GM19239 (cell line): ENCODE data around the gene RBM22.
"Not testable (repeated sequence)": the region's sequence is repeated elsewhere in the genome, so short reads cannot be mapped to it uniquely, and the experiment has no call there.

ENCODE experiments used
- DNase-seq: peaks from one replicate; pipeline ENCODE4 v3.0.0; 2011; ENCODE audit warnings: low spot score; ENCODE audit not compliant: insufficient read length
- FAIRE-seq: peaks from 2 replicates; lab custom pipeline; 2011; peaks lifted over from hg19 to GRCh38; lab: Jason Lieb, UNC

The RBM22 gene

DNA sequence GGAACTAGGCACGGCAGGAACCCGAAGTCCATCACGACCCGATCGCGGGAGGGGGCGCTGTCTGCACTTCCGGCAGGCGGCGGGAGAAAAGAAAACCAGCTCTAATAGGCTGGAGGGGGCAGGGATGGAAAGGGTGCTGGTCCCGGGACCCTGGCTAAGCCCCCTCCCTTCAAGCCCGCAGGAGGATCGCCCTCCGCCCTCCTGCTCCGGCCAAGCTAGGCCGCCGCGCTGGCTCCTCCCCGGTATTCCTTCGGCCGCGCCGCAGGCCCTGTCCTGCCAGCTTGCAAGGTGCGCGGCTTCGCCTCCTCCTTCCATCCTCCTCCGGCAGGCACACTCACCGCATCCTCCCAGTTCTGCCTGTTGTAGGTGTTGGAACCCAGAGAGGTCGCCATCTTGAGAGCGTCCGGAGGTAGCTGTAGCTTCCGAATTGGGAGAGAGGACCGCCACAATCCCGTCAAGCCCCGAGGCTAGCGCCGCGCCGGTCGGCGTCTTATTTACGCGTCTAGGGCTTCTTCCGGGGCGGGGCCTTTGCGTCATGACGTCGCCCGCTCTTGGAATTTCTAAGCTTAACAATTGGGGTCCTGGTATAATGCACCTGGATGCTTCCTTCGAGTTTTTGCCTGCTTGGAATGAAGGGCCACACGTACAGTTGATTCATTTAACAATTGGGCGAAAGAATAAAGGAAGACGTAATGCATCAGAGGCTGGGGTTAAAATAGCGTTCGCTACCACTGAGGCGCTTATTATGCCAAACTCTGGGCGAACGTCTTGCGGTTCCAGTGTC lies at the start of gene RBM22:
Gene RBM22 (minus strand): TSS at position 469 of the 784 bp plus-strand sequence. CDS start 77 bp downstream, at position 392.
- DNase-seq: peak; percentile 70
- peak; percentile 92 for FAIRE-seq

DNA sequence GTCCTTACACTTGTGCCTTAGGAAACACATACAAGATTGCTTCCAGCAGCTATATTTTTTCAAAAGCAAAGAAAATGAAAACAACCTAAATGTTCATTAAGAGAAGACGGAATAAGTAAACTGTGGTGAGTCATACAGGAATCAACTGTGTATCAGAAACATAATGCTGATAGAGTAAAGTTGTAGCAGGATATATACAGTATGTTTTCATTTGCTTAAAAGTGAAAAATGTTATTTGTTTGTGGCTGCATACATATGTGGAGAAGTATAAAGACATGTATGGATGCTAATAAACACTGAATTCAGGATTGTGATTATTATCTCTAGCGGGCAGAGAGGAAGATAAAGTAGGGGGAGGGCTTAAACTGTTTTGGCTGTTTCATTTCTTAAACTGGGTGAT lies 49.6 kb upstream of the RBM22 start:
- DNase-seq: no peak

DNA sequence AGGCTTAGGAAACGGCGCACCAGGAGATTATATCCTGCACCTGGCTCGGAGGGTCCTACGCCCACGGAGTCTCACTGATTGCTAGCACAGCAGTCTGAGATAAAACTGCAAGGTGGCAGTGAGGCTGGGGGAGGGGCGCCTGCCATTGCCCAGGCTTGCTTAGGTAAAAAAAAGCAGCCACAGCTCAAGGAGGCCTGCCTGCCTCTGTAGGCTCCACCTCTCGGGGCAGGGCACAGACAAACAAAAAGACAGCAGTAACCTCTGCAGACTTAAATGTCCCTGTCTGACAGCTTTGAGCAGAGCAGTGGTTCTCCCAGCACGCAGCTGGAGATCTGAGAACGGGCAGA lies 42.3 kb upstream of the RBM22 start:
- DNase-seq, FAIRE-seq: not testable (repeated sequence)

More for the DNA sequence above, 49.6 kb upstream of the RBM22 start:
- no peak for FAIRE-seq

DNA sequence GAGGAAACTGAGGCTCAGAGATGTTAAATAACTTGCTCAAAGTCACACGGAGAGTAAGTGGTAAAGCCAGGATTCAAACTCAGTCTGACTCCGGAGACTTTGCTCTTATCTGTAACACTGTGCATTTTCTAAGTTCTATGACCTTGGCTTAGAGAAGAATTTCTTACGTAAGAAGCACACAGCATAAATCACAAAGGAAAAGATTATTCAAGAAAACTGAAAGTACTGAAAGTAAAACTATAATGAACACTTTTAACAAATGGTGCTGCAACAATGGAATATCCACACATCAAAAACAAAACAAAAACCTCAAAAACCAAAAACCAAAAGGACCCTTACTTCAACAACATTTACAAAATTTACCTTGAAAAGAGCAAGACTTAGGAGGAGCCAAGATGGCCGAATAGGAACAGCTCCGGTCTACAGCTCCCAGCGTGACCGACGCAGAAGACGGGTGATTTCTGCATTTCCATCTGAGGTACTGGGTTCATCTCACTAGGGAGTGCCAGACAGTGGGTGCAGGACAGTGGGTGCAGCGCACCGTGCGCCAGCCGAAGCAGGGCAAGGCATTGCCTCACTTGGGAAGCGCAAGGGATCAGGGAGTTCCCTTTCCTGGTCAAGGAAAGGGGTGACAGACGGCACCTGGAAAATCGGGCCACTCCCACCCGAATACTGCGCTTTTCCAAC lies 41.7 kb upstream of the RBM22 start:
- DNase-seq, FAIRE-seq: not testable (repeated sequence)

DNA sequence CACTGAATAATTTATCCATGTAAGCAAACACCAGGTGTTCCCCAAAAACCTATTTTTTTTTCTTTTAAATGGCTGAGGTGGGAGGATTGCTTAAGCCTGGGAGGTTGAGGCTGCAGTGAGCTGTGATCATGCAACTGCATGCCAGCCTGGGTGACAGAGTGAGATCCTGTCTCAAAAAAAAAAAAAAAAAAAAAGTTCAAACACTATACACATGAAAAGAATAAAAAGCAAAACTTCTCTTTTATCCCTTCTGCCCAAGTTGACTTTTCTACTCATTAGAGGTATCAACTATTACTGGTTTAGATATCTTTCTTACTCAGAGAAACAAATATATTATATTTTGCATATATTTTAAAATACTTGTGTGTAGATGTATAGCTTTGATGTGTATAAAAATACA lies 40.1 kb upstream of the RBM22 start:
- DNase-seq: no peak
- no peak for FAIRE-seq

DNA sequence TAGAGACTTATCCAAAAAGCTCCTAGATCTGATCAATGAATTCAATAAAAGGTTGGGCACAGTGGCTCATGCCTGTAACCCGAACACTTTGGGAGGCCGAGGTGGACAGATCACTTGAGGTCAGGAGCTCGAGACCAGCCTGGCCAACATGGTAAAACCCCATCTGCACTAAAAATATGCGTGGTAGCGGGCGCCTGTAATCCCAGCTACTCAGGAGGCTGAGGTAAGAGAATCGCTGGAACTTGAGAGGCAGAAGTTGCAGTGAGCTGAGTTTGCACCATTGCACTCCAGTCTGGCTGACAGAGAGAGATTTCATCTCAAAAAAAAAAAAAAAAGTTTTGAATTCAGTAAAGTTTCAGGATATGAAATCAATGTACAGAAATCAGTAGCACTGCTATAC lies 38.0 kb upstream of the RBM22 start:
- no peak for FAIRE-seq

DNA sequence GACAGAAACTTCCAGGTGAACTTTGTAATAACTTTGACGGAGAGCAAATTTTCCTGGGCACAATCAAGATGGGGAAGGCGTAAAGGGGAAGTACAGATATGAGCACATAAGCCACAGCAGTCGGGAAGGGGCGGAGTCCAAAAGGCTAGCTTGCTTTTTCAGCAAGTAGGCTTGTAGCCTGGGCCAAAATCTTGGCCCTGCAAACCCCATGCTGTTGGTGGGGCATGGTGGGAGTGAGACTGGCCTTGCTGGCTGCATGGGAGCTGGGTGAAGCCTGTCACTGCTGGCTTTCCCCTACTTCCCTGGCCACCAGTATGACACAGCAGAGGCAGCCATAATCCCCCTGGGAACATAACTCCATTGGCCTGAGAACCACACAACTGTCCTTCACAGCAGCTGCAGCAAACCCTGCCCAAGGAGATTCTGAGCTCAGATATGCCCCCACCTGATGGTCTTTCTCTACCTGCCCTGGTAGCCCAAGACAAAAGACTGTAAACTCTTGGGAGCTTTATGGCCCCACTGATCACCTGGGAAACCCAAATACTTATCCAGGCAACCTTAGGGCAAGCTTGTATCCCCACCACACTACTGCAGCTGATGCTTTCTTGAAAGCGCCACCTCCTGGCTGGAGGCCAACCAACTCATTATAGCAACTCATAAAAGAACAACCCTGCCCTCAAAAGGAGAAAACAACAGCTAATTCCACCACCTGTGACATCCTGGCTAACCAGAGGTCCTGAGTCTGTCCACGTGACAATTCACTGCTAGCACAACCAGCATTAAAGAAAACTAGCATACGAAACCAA lies 33.9 kb upstream of the RBM22 start:
- FAIRE-seq (peak; percentile 81), DNase-seq (peak; percentile 7)

More for the DNA sequence above, 38.0 kb upstream of the RBM22 start:
- DNase-seq: no peak

DNA sequence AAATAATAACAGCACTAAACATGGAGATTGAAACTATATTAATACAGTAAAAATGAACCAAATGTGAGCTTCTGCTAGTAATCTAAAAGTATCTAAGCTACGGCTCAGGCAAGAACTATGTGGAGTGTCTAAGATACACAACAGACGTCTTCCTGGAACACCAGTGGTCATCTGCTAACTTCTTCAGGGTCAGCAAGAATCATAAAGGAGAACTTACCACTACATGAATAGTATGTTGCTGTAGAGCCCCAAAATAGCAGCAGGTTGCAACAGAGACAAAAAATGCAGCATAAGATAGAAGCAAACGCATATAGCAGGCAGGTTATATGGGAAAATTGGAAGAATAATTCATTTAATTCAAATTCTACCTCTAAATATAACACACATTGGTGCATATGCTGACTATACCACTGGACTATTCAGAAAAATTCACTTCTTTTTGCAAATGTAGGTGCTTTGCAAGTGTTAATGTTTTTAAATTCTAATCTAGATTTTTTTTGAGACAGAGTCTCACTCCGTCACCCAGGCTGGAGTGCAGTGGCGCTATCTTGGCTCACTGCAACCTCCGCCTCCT lies 30.9 kb upstream of the RBM22 start:
- no peak for DNase-seq

DNA sequence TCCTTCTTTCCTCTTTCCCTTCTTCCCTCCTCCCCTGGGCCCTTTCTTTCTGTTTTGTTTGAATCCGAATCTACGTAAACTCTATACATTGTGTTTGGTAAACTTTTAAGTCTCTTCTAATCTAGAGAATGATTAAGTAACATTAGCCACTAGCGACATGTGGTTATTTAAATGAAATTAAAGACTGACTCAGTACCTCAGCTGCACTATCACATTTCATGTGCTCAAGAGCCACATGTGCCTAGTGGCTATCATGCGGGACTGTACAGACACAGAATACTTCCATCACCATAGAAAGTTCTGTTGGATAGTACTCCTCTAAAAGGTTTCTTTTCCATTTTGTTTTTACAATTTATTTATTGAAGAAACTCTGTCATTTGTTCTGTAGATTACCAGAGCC lies 29.0 kb upstream of the RBM22 start:
- DNase-seq: no peak
- FAIRE-seq: peak; percentile 31

More for the DNA sequence above, 30.9 kb upstream of the RBM22 start:
- no peak for FAIRE-seq

DNA sequence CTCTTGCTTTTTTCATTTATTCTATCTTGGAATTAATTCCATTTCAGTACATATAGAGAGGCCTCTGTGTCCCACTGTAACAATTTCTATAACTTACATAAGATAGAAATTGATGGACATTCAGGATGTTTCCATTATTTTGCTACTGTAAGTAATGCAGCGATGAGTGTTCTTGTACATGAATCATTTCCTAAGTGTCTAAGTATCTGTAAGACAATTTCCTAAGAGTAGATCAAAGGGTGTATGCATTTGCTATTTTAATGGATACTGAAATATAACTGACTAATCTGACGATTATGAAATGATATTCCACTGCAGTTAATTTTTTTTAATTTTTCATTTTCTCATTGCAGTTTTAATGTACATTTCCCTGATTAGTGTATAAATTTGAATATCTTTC lies 23.0 kb upstream of the RBM22 start:
- no peak for FAIRE-seq

DNA sequence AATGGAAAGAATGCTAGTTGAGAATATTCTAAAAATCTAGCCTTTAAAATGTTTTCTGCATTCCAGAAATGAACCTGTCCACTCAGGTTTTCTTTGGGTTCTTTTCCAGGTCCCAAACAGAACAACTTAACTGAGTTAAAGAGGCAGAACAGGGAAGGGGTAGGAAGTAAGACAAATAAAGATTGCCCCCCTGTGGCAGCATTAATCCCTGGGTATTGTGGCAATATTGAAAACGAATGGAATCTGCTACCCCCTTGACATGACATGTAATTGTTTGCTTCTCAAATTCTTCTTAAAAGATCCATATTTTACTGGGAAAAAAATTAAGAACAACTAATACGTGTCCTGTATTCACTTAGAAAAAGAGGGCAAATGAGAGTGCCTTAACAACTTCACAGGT lies 9.3 kb upstream of the RBM22 start:
- no peak for DNase-seq
- FAIRE-seq: no peak

More for the DNA sequence above, 23.0 kb upstream of the RBM22 start:
- DNase-seq: no peak

DNA sequence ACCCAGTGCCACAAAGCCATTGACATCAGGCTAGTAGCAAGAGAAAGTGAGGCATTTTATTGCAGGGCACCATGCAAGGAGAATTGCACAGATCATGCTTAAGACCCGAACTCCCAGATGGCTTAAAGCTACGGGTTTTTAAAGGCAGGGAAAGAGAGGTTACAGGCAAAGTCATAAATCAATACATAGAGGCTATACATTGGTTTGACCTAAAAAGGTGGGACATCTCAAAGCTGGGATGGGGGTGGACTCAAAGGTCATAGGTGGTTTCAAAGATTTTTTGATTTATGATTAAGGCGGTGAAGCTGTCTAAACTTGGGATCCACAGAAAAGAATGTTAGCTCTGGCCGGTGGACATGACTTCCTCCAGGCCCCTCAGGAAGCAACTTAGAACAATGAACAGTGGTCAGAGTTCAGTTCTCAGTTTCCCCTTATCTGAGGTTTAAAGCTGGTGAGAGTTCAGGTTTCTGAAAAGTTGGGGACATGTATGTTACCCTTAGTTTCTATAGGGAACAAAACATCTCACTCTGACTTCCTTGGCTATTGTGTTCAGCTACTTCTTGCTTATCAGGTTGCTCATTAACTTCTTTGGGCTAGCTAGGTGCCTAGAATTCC lies 6.0 kb upstream of the RBM22 start:
- DNase-seq: no peak
- no peak for FAIRE-seq

DNA sequence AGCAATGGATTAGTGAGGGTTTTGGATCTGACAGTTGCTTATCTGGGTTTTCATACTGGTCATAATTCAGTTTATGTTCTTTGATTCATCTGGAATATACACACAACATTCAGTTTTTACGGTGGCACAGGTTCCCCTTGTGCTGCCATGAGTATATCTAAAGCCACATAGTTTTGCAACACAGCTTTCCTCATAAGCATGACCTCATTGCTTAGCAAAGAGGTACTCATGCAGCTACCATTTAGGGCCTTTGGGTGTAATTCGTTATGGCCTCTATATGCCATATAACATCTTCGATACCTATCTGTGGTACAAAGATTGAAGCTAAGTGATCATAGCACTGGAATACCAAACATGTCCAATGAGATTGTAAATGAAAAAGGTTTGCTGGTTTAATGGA lies 2.9 kb upstream of the RBM22 start:
- no peak for FAIRE-seq

DNA sequence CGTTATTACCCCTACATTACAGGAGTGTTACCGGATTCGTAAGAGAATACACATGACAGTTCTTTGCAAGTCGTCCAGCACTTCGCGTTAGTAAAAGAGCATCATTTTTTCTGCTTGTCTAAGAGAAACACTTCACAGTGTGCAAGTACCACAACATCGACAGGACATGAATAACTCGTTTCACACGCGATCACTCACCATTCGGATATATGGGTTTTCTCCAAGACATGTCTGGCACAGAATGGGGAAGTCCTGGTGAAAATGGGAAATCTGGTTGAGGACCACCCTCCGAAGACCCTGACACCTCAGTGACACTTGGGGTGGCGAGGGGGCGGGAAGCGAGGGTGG lies 642 bp downstream of the RBM22 start:
- FAIRE-seq: peak; percentile 71
- no peak for DNase-seq

More for the DNA sequence above, 2.9 kb upstream of the RBM22 start:
- DNase-seq: no peak

DNA sequence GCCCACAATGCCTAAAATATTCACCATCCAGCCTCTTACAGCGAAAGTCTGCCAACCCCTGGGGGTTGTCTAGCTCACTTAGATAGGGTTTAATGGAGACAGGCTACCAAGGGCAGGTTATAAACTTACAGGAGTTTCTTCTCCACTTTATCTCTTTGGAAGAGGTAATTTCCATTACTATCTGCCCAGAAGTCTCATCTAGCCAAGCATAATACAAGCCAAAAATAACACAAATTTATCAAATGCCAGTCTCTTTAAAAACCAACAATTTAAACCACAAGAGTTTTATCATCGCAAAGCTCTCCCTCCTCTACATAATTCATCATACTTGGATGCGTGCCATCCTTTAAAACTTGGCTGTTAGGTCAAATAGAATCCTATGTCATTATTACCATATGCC lies 6.2 kb downstream of the RBM22 start:
- DNase-seq: no peak

DNA sequence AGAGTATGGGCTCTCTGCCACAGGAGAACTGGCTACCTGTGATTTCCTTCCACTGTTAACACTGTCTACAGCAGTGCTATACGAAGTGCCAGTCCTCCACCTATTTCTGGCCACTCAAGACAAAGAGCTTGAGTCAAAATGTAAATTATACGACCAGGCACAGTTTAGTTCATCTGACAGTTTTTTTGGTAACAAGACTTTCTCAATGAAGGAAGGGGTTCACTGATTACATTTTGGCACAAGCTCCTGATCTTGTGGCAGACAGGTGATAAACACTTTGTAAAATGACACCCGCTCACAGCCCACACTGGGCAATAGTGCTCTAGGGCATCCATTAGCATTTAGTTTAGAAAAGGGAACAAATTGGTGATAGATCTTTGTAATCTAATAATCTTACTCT lies 8.6 kb downstream of the RBM22 start:
- FAIRE-seq: no peak
- DNase-seq: no peak

More for the DNA sequence above, 6.2 kb downstream of the RBM22 start:
- no peak for FAIRE-seq

DNA sequence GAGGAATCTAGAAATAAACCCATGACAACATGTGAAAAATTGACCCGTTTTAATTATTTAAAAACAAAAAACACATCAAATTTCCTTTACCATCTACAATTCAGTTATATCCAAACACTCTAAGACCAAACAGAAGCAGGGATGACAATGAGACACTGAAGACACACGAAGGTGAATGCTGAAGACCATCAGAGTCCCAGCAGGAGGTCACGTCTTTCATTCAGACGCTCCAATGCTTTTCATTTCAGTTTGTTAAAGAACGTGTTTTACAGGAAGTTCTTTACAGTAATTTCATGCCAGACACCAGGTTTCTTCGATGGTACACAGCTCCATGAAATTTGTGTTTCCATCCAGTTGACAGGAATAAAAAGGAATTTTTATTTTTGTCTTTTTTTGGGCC lies 10.1 kb downstream of the RBM22 start:
- FAIRE-seq (no peak), DNase-seq (no peak)

DNA sequence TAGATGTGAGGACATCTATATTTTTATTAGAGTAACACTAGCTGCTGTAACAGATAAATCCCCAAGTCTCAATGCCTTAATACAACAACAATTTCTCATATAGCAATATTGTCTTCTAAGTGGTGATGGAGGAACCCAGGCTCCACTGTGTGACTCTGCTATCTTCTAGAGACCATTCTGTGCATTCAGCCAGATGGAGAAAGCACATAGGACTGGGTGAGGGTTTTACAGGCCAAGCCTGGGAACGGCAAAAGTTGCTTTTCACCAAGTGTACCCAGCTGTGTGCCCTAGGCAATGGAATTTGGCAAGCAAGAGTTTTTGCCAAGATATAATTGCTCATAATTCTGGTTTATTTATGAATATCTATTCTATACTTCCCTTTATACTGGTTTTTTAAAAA lies 11.7 kb downstream of the RBM22 start:
- FAIRE-seq: no peak

DNA sequence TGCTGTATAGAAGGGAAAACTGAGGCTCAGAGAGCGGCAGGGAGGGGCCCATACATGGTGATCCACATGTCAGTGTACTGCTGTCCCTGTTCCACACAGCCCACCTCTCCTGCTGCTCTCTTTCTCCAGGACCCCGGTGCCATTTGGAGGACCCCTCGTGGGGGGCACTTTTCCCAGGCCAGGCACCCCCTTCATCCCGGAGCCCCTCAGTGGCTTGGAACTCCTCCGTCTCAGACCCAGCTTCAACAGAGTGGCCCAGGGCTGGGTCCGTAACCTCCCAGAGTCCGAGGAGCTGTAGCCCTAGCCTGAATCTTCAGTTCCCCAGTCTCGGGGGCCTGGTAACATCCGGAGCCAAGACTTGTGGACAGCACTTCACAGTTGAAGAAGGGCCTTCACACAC lies 24.3 kb downstream of the RBM22 start:
- FAIRE-seq: no peak
- DNase-seq: no peak

More for the DNA sequence above, 11.7 kb downstream of the RBM22 start:
- no peak for DNase-seq

DNA sequence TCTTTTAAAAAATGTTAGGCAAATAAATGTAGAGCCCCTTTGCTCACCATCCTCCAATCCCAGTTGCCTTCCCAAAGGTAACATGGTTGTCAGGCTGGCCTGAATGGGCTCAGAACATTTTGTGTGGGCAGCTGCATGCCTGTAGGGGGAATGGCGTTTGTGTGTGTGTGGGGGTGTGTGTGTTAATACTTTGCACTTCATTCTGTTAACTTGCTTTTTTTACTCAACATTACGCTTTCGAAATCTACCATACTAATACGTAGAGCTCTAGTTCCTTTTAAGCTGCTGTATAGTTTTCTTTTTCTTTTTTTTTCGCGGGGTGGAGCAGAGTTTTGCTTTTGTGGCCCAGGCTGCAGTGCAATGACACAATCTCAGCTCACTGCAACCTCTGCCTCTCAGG lies 25.8 kb downstream of the RBM22 start:
- FAIRE-seq (no peak), DNase-seq (no peak)
